GM23338 (cell line): Measurements from ENCODE around the gene M6PR. TPM values are rescaled to one million over a fixed set of nuclear protein-coding genes. Genes with fewer than 3 reads are reported as not detected.

Source experiments
- ATAC-seq: fragments of 200-7000 bp; cut with Tn5 transposase; 3 replicates; pipeline ENCODE4 v1.9.1; 2020
- DNase-seq: peaks from one replicate; pipeline ENCODE4 v3.0.0-alpha.2; 2015; ENCODE audit warnings: low spot score
- H2AFZ ChIP-seq: fragments of 200-600 bp; sonication (generic); 2 replicates; pipeline ENCODE4 v1.8.0; 2016; ENCODE audit warnings: antibody characterized with exemption, mild to moderate bottlenecking, moderate library complexity
- H3F3A ChIP-seq: fragments of 200-600 bp; sonication (generic); replicated peaks from 2 replicates; pipeline ENCODE4 v1.8.0; 2017; ENCODE audit warnings: antibody characterized with exemption, mixed run types, low read depth
- H3K27ac ChIP-seq: fragments of 200-600 bp; sonication (generic); 2 replicates; pipeline ENCODE4 v1.6.1; 2016; ENCODE audit warnings: low read depth
- H3K27me3 ChIP-seq: fragments of 200-600 bp; sonication (generic); 2 replicates; pipeline ENCODE4 v1.8.0; 2016; ENCODE audit warnings: mild to moderate bottlenecking, mixed run types, moderate library complexity; ENCODE audit not compliant: insufficient read depth
- H3K36me3 ChIP-seq: fragments of 200-600 bp; sonication (generic); 2 replicates; pipeline ENCODE4 v1.8.0; 2016; ENCODE audit warnings: mild to moderate bottlenecking; ENCODE audit not compliant: insufficient read depth
- H3K4me1 ChIP-seq: fragments of 200-600 bp; sonication (generic); 2 replicates; pipeline ENCODE4 v1.8.0; 2016; ENCODE audit warnings: mild to moderate bottlenecking, moderate library complexity; ENCODE audit not compliant: insufficient read depth
- H3K4me2 ChIP-seq: fragments of 200-600 bp; sonication (generic); 2 replicates; pipeline ENCODE4 v1.7.1; 2017; ENCODE audit warnings: mixed run types
- H3K4me3 ChIP-seq: fragments of 200-600 bp; sonication (generic); 2 replicates; pipeline ENCODE4 v1.6.1; 2016; ENCODE audit warnings: mixed run types
- H3K79me2 ChIP-seq: fragments of 200-600 bp; sonication (generic); replicated peaks from 2 replicates; pipeline ENCODE4 v1.8.0; 2017; ENCODE audit warnings: mild to moderate bottlenecking; ENCODE audit not compliant: insufficient read depth
- H3K9me2 ChIP-seq: fragments of 200-600 bp; sonication (generic); 2 replicates; pipeline ENCODE4 v1.8.0; 2017; ENCODE audit not compliant: insufficient read depth
- H4K20me1 ChIP-seq: fragments of 200-600 bp; sonication (generic); replicated peaks from 2 replicates; pipeline ENCODE4 v1.8.0; 2017; ENCODE audit warnings: mild to moderate bottlenecking; ENCODE audit not compliant: insufficient read depth
- H3K27ac Mint-ChIP-seq: 2 replicates; pipeline ENCODE4 v1.8.0; 2020; ENCODE audit warnings: inconsistent platforms, mild to moderate bottlenecking, moderate library complexity, mixed read lengths
- H3K27me3 Mint-ChIP-seq: 3 replicates; pipeline ENCODE4 v1.8.0; 2022; ENCODE audit warnings: low read depth, mild to moderate bottlenecking, moderate library complexity, mixed read lengths, inconsistent platforms; ENCODE audit not compliant: insufficient read depth, poor library complexity
- H3K36me3 Mint-ChIP-seq: 3 replicates; pipeline ENCODE4 v1.8.0; 2021; ENCODE audit warnings: low read depth, mild to moderate bottlenecking, inconsistent platforms, moderate library complexity, mixed read lengths
- H3K4me1 Mint-ChIP-seq: 3 replicates; pipeline ENCODE4 v1.8.0; 2020; ENCODE audit warnings: mild to moderate bottlenecking, inconsistent platforms, mixed read lengths
- H3K4me3 Mint-ChIP-seq: 3 replicates; pipeline ENCODE4 v1.8.0; 2021; ENCODE audit warnings: moderate library complexity, mild to moderate bottlenecking, inconsistent platforms, mixed read lengths
- H3K9me3 Mint-ChIP-seq: 3 replicates; pipeline ENCODE4 v1.8.0; 2020; ENCODE audit warnings: moderate library complexity, mild to moderate bottlenecking, inconsistent platforms, mixed read lengths
- CREB1 ChIP-seq: fragments of 250-450 bp; sonication (Bioruptor Pico); IDR thresholded peaks from 2 replicates; pipeline ENCODE4 v1.5.0; 2020; ENCODE audit warnings: low read depth, mild to moderate bottlenecking, moderate library complexity
- CTCF ChIP-seq, 2 experiments: fragments of 200-600 bp in 1 of 2; sonication (generic) in 1 of 2; conservative IDR thresholded peaks; 2 replicates each; pipeline versions ENCODE4 v1.5.1 to v1.6.1; 2016 to 2017; ENCODE audit warnings: antibody characterized with exemption in 2 of 2, low read depth in 2 of 2, mild to moderate bottlenecking in 2 of 2, moderate library complexity in 1 of 2
- ETS1 ChIP-seq: IDR thresholded peaks from 2 replicates; pipeline ENCODE4 v1.6.1; 2016; ENCODE audit warnings: antibody characterized with exemption
- EZH2 ChIP-seq: fragments of 200-600 bp; sonication (generic); IDR thresholded peaks from one replicate; pipeline ENCODE4 v1.8.0; 2017; ENCODE audit warnings: antibody characterized with exemption, mild to moderate bottlenecking, low read depth; ENCODE audit not compliant: unreplicated experiment
- EZH2phosphoT487 ChIP-seq: fragments of 200-600 bp; sonication (generic); IDR thresholded peaks from one replicate; pipeline ENCODE4 v1.8.1; 2018; ENCODE audit warnings: antibody characterized with exemption; ENCODE audit not compliant: unreplicated experiment
- JUNB ChIP-seq: IDR thresholded peaks from one replicate; pipeline ENCODE4 v1.6.1; 2016; ENCODE audit warnings: antibody characterized with exemption; ENCODE audit not compliant: unreplicated experiment
- NANOG ChIP-seq: IDR thresholded peaks from 2 replicates; pipeline ENCODE4 v1.6.1; 2016; ENCODE audit warnings: antibody characterized with exemption, borderline replicate concordance
- ZNF114 ChIP-seq: fragments of 250-450 bp; sonication (Bioruptor Pico); IDR thresholded peaks from 2 replicates; pipeline ENCODE4 v1.5.0; 2020; ENCODE audit warnings: mild to moderate bottlenecking, moderate library complexity
- ZNF331 ChIP-seq: fragments of 250-450 bp; sonication (Bioruptor Pico); IDR thresholded peaks from 2 replicates; pipeline ENCODE4 v1.5.0; 2020; ENCODE audit warnings: low read depth, mild to moderate bottlenecking, moderate library complexity
- ZNF462 ChIP-seq: fragments of 250-450 bp; sonication (Bioruptor Pico); IDR thresholded peaks from 2 replicates; pipeline ENCODE4 v1.5.0; 2020; ENCODE audit warnings: mild to moderate bottlenecking, moderate library complexity
- polyA plus RNA-seq: library from polyadenylated mRNA; unstranded; fragments of >200 nt; fragmentation: Nextera tagmentation; extraction: Ambion mirVana; gene quantifications from 2 replicates; pipeline ENCODE4 v1.2.1, GENCODE V29; 2016
- total RNA-seq: library from RNA; depleted of rRNA; stranded (reverse); fragments of >200 nt; shearing (Covaris generic); gene quantifications from 2 replicates; pipeline ENCODE4 v1.2.3, GENCODE V29; 2014

The M6PR gene
- total and polyA plus RNA-seq, 2 experiments from 2014 or later: 103 to 147 TPM

- no peaks in the 10 kb centered on the region for H3K9me2 ChIP-seq
- H3K9me3 Mint-ChIP-seq: no peaks in the 10 kb centered on the region; the same call in 1 of the 3 replicates
- no peak overlapping the region for H2AFZ ChIP-seq
- H3K27me3 ChIP-seq: no peaks in the 10 kb centered on the region
- H4K20me1 ChIP-seq: peaks cover 53% of the 10 kb centered on the region
- no peak overlapping the region for H3K4me3 Mint-ChIP-seq
- peaks cover 51% of the 10 kb centered on the region for H3K36me3 ChIP-seq
- peaks cover 21% of the 10 kb centered on the region for H3K4me1 ChIP-seq
- peaks cover 23% of the 10 kb centered on the region for H3K36me3 Mint-ChIP-seq
- H3K79me2 ChIP-seq: peaks cover 65% of the 10 kb centered on the region
- peaks cover 36% of the 10 kb centered on the region for H3K4me1 Mint-ChIP-seq
- H3K27me3 Mint-ChIP-seq: peaks cover 10% of the 10 kb centered on the region
- H3K4me3 ChIP-seq: peak overlapping the region; percentile 76
- peak overlapping the region; percentile 82 for H3K4me2 ChIP-seq
- TF ChIP-seq EZH2: no peak
- TF ChIP-seq NANOG: no peak
- no peak for TF ChIP-seq ZNF462 (CRISPR knock-in tag)
- no peak for TF ChIP-seq JUNB
- no peak for TF ChIP-seq ZNF114 (CRISPR knock-in tag)
- no peak for TF ChIP-seq CREB1 (CRISPR knock-in tag)
- TF ChIP-seq ETS1: no peak
- TF ChIP-seq EZH2phosphoT487: no peak
- no peak for TF ChIP-seq CTCF (conservative IDR thresholded peaks at IDR 0.05; ENCODE audit: low read depth in 2 of 2)
- TF ChIP-seq ZNF331 (CRISPR knock-in tag): no peak
- no peak overlapping the region for H3K27ac Mint-ChIP-seq
- peaks cover 16% of the 10 kb centered on the region for H3F3A ChIP-seq
- H3K27ac ChIP-seq: peak overlapping the region; percentile 30; the same call in 1 of the 2 replicates
- ATAC-seq (no peak), DNase-seq (no peak)
Measured at GRCh38 chr12:8916154-8916553, 33.3 kb downstream of the M6PR start.
